ENCODE measurements around the gene ARRDC4.

- TF ChIP-seq, protein P1, sequence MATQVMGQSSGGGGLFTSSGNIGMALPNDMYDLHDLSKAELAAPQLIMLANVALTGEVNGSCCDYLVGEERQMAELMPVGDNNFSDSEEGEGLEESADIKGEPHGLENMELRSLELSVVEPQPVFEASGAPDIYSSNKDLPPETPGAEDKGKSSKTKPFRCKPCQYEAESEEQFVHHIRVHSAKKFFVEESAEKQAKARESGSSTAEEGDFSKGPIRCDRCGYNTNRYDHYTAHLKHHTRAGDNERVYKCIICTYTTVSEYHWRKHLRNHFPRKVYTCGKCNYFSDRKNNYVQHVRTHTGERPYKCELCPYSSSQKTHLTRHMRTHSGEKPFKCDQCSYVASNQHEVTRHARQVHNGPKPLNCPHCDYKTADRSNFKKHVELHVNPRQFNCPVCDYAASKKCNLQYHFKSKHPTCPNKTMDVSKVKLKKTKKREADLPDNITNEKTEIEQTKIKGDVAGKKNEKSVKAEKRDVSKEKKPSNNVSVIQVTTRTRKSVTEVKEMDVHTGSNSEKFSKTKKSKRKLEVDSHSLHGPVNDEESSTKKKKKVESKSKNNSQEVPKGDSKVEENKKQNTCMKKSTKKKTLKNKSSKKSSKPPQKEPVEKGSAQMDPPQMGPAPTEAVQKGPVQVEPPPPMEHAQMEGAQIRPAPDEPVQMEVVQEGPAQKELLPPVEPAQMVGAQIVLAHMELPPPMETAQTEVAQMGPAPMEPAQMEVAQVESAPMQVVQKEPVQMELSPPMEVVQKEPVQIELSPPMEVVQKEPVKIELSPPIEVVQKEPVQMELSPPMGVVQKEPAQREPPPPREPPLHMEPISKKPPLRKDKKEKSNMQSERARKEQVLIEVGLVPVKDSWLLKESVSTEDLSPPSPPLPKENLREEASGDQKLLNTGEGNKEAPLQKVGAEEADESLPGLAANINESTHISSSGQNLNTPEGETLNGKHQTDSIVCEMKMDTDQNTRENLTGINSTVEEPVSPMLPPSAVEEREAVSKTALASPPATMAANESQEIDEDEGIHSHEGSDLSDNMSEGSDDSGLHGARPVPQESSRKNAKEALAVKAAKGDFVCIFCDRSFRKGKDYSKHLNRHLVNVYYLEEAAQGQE (IDR thresholded peaks at IDR 0.05; ENCODE audit: insufficient read depth in 1 of 2, low read depth in 2 of 2, low read length in 2 of 2): no peak
- TF ChIP-seq TAF1 (IDR thresholded peaks at IDR 0.05; ENCODE audit: borderline replicate concordance, insufficient read depth, low read length): no peak
Observed at GRCh38 chr15:97989299-97989698, 28.8 kb downstream of the ARRDC4 start.

Measured in PFSK-1 (cell line).